Measurements from ENCODE around the gene C1orf87.

- TF ChIP-seq, protein P1, sequence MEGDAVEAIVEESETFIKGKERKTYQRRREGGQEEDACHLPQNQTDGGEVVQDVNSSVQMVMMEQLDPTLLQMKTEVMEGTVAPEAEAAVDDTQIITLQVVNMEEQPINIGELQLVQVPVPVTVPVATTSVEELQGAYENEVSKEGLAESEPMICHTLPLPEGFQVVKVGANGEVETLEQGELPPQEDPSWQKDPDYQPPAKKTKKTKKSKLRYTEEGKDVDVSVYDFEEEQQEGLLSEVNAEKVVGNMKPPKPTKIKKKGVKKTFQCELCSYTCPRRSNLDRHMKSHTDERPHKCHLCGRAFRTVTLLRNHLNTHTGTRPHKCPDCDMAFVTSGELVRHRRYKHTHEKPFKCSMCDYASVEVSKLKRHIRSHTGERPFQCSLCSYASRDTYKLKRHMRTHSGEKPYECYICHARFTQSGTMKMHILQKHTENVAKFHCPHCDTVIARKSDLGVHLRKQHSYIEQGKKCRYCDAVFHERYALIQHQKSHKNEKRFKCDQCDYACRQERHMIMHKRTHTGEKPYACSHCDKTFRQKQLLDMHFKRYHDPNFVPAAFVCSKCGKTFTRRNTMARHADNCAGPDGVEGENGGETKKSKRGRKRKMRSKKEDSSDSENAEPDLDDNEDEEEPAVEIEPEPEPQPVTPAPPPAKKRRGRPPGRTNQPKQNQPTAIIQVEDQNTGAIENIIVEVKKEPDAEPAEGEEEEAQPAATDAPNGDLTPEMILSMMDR (IDR thresholded peaks at IDR 0.05 in 8 of 11, conservative IDR thresholded peaks at IDR 0.05 in 3 of 11): no peak
- no peak for TF ChIP-seq POLR2A (IDR thresholded peaks at IDR 0.05)
Measured at GRCh38 chr1:60111716-60112115, 38.1 kb upstream of the C1orf87 start.

Data from spleen (tissue), 7 donors.